HG03521 (cell line): ENCODE measurements around the gene PDE9A.

ENCODE experiments used
- ATAC-seq: cut with Tn5 transposase; IDR thresholded peaks from one replicate; pipeline ENCODE4 v1.9.1; 2021; ENCODE audit warnings: mild to moderate bottlenecking, moderate library complexity; ENCODE audit not compliant: unreplicated experiment

Gene PDE9A

GRCh38 chr21:42641311-42642218, 11.9 kb upstream of the PDE9A start:
- ATAC-seq: no peak

DNA sequence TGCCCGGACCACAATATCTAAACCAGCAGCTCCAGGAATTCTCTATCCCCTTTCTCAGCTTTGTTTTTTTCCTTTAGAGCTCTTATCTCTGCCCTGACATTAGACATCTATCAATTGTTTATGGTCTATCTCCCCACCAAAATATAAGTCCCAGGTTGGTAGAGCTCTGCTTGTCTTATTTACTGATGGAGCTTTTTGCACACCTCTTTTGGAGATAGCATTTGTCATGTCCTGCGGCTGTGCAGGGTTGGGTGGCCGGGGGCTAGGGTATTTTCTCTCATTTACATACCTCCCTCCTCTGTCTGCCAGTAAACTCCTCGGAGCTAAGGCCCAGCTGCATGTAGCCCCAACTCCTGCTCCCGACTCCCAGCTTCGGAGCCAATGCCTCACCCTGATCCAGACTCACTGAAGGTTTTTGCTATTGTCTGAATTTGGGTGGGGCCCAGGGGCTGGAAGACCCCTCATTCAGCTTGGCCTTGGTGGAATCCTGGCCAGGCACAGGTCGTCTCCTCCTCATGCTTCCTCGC, 11.1 kb upstream of the PDE9A start:
- ATAC-seq: no peak

- ATAC-seq: no peak
Observed at GRCh38 chr21:42644223-42645208, 8.9 kb upstream of the PDE9A start.

DNA sequence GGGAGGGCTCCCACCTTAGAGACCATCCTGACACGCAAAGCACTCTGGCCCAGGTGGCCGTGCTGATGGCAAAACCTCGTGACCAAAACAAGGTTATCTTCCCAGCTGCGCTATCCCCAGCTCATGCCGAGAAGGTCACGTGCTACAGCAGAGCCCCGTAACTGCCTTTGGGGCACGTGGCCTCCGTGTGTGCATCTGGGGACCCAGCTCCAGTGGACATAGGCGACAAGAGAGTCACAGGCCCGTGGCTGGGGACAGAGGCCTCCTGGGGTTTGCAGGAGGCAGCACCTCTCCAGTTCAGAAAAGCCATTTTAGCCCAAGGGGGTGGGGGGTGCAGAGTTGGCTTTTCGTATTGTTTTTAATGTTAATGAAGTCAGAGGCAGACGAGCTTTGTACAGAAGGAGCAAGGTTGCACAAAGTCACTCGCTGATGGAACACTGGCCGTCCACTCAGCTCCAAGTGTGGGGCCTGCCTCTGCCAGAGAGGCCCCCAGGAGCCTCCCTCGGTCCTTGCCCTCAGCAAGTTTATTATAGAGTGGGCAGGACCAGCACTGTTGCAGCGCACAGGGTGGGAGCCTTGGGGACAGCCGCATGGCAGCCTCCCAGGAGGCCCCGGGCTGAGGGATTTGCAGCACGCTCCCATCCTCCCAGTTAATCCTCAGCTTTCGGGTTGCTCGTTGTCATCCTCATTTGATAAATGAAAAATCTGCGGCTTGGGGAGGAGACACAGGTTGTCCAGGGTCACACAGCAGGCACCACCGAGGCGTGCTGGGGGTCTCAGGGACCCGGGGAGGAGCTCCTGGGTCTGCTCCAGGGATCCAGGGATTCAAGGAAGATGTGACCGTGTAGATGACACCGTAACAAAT, 8.0 kb upstream of the PDE9A start:
- no peak for ATAC-seq

- no peak for ATAC-seq
Observed at GRCh38 chr21:42646076-42646825, 7.2 kb upstream of the PDE9A start.

DNA sequence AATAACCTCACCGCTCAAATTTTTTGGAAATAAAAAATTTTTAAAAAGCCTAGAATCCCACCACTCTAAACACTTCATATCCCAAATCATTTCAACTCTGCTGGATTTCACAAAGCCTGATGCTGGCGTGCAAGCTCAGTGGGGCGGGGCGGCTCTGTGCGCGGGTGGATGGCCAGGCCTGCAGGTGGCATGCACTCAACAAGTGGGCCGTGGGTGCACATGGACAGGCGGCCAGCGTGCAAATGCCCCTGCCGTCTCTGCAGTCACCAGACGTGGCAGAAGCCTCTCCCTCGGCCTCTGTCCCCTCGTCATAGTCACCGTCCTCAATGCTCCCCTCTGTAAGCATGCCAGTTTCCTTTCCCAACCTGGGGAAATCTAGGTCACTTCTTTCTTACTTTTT, 6.6 kb upstream of the PDE9A start:
- ATAC-seq: no peak

- no peak for ATAC-seq
Observed at GRCh38 chr21:42648606-42649005, 4.8 kb upstream of the PDE9A start.

GRCh38 chr21:42649122-42650032, 4.0 kb upstream of the PDE9A start:
- no peak for ATAC-seq

DNA sequence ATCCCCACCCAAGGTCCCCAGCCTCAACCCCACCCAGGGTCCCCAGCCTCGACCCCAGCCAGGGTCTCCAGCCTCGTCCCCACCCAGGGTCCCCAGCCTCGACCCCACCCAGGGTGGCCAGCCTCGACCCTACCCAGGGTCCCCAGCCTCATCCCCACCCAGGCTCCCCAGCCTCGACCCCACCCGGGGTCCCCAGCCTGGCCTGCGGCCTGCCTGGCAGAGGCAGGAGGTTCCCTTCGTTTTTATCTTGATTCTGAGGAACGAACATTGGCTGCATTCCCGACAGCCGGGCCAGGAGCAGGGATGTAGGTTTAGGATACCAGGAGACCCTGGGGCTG, 3.4 kb upstream of the PDE9A start:
- no peak for ATAC-seq

DNA sequence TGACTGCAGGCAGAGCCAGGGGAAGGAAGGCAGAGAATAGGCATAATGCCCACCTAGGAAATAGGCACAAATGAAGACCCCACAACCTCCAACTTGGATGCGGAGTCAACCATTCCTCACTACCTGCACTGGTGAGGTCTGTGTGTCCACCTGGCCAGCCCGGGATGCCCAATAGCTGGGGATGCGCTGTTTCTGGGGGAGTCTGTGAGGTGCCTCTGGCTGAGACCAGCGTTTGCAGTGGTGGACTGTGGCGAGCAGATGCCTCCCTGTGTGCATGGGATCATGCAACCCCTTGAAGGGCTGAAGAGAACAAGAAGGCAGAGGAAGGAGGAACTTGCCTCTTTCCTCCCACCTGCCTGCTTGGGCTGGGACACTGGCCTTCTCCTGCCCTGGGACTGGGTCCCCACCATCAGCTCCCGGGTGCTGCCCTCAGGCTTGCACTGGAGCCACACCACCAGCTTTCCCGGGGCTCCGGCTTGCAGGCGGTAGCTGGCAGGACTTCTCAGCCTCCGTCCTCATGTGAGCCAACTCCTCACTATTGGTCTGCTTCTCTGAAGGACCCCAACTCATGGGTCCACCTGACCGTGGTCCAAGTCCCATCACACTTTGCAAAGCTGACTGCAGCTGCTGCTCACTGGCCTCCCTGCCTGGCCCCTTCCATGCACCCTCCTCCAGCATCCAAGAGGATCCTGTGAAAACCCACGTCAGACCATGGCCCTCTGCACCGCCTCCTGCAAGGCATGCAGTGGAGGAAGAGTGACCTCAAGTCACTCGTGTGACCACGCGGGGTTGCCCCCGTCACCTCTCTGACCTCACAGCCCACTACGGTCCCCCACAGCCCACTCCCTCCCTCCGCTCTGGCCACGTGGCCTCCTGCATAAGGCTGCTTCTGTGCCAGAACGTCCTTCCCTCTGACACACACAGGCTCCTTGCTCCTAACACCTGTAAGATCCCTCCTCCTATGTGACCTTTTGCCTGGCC, 2.7 kb upstream of the PDE9A start:
- no peak for ATAC-seq

- no peak for ATAC-seq
Observed at GRCh38 chr21:42651515-42652401, 1.7 kb upstream of the PDE9A start.

- no peak for ATAC-seq
Observed at GRCh38 chr21:42652527-42653230, 742 bp upstream of the PDE9A start.

GRCh38 chr21:42654179-42654912, 925 bp downstream of the PDE9A start:
- no peak for ATAC-seq

DNA sequence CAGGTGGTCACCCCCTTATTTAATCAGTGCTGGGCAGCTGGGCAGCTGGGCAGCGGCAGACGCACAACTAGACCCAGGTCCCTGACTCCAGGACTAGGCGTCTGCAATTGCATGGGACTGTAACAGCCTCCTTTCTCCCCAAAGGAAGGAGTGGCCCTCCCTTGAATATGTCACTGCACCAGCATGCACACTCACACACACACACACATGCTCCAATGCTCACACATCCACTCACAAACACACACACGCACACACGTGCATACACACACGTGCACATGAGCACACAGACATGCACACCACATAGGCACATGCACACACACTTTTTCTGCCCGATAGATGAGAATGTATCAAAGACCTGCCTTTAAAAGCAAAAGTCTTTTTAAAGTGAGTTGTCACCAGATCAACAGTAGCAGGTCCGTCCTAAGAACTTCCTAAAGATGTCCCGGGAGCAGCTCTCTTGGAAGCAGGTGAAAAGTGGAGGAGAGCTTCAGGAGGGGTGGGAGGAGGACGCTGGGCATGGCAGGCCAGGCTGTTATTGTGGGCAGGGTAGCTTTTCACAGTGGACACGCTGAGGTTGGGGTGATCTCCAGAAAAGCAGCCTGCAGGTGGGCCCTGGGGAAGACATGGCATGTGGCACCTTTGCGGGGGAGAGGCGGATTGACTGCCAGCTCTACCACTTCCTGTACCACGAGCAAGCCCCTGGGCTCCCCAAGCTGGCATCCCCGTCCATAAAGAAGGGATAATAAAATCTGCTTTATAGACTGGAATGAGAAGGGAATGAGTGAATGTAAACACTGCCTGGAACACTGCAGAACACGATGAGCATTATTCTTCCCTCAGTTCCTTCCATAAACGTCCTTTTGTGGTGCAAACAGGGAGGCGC, 1.7 kb downstream of the PDE9A start:
- no peak for ATAC-seq
